HFF-Myc (cell line): ENCODE data around the gene AGBL2.
"Not testable (repeated sequence)": the region's sequence is repeated elsewhere in the genome, so short reads cannot be mapped to it uniquely, and the experiment has no call there.

Source experiments
- DNase-seq: peaks from one replicate; pipeline ENCODE4 v3.0.0-alpha.2; 2011; ENCODE audit warnings: low read depth; ENCODE audit errors: extremely low read depth
- H3K4me3 ChIP-seq: replicated peaks from 2 replicates; pipeline ENCODE4 v1.5.1; 2011; ENCODE audit warnings: low read depth, mild to moderate bottlenecking, control low read depth, low read length
- TF ChIP-seq, protein P1 (sequence below): IDR thresholded peaks from 2 replicates; pipeline ENCODE4 v1.5.1; 2012; ENCODE audit warnings: mild to moderate bottlenecking, low read depth, low read length, control low read depth; ENCODE audit errors: missing control alignments

The AGBL2 gene

DNA sequence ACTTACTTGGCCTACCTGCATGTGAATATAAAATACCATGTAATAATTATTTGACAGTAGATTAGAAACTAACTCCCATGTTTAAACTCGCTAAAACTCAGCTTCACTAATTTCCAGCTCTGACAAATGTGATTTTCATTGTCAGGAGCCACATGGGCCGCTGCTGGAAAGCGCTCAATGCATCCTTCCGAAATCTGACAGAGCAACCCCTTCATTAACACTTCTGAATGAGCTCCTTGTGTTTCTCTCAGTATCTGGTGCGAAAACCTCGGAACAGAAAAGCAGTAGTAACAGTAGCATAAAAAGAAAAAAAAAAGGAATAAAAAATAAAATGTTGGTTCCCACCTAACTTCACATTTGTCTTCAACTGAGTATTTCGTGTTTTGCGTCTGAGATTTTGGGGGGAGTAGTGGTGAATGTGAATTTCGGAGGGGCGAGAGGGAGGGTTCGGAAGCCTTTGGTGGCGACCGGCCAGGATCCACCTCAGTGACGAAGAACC is 73.5 kb downstream of the AGBL2 start:
- peak overlapping the region; percentile 75 for H3K4me3 ChIP-seq
- TF ChIP-seq, protein P1, sequence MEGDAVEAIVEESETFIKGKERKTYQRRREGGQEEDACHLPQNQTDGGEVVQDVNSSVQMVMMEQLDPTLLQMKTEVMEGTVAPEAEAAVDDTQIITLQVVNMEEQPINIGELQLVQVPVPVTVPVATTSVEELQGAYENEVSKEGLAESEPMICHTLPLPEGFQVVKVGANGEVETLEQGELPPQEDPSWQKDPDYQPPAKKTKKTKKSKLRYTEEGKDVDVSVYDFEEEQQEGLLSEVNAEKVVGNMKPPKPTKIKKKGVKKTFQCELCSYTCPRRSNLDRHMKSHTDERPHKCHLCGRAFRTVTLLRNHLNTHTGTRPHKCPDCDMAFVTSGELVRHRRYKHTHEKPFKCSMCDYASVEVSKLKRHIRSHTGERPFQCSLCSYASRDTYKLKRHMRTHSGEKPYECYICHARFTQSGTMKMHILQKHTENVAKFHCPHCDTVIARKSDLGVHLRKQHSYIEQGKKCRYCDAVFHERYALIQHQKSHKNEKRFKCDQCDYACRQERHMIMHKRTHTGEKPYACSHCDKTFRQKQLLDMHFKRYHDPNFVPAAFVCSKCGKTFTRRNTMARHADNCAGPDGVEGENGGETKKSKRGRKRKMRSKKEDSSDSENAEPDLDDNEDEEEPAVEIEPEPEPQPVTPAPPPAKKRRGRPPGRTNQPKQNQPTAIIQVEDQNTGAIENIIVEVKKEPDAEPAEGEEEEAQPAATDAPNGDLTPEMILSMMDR, result no peak
- DNase-seq, result no peak

DNA sequence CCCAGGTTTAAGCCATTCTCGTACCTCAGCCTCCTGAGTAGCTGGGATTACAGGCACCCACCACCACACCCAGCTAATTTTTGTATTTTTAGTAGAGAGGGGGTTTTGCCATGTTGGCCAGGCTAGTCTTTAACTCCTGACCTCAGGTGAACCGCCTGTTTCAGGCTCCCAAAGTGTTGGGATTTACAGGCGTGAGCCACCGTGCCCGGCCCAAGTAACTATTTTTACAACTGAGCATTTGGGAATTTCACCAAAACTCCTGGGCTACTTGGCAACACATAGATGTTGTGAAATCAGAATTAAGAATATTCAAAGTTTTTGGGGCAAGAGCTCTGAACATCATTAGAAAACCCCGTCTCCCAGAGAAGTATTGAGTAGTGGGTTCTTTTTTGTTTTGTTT is 74.7 kb downstream of the AGBL2 start:
- H3K4me3 ChIP-seq, result peak overlapping the region; percentile 75
- not testable (repeated sequence) for DNase-seq

DNA sequence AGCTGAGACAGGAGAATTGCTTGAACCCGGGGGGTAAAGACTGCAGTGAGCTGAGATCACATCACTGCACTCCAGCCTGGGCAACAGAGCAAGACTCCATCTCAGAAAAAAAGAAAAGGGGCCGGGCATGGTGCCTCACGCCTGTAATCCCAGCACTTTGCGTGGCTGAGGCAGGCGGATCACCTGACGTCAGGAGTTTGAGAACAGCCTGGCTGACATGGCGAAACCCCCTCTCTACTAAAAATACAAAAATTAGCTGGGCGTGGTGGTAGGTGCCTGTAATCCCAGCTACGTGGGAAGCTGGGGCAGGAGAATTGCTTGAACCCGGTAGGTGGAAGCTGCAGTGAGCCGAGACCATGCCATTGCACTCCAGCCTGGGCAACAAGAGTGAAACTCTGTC is 78.8 kb downstream of the AGBL2 start:
- H3K4me3 ChIP-seq, DNase-seq: not testable (repeated sequence)

DNA sequence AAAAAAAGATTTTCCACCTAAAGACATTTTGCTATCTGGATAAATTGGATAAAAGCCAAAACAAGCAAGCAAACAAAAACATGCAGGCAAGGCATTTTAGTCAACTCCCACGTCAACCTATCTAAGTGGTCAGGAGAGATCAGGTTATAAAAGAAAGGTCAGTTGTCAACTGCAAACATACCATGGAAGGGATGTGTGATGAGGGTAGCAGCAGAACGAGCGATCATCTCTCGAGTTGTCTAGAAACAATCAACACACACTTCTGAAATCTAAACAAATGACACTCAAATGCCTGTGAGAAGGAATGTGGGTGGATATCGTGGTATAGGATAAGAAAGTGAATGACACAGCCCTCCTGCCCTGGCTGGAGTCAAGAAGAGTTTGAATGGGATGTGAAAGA is 83.7 kb downstream of the AGBL2 start:
- H3K4me3 ChIP-seq, result no peak overlapping the region
- TF ChIP-seq, protein P1, result no peak
- no peak for DNase-seq

DNA sequence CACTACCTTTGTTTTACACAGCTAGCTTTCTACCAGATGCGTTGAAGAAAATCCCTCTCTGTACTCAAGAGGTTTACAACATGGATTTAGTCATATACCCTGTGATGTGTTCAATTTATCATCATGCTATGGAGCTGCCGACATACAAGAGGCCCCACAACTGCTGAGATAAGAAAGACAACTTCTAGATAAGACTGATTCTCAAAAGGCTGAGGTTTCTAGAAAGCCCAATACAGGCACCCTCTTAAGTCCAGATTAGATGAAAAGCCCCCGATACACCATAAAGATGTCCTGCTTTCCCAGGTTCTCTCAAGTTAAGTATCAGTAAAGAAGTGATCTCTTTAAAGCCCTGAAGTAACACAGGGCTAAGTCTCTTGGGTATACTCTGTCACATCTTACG is 87.1 kb downstream of the AGBL2 start:
- DNase-seq, result no peak
- TF ChIP-seq, protein P1, result no peak
- no peak overlapping the region for H3K4me3 ChIP-seq

DNA sequence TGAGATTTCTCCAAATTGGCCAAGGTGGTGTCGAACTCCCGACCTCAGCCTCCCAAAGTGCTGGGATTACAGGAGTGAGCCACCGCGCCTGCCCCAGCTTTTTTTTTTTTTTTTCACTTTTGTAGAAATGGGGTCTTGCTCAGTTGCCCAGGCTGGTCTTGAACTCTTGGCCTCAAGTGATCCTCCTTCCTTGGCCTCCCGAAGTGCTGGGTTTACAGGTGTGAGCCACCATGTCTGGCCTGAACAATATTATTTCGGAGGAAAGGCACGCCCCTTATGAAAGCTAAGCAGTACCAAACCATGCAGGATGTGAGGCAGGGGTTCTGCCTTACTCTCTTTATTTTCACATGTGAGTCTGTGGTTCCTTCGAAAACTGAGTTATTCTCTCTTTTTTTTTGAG is 88.9 kb downstream of the AGBL2 start:
- H3K4me3 ChIP-seq, result no peak overlapping the region
- TF ChIP-seq, protein P1, result no peak
- DNase-seq, result no peak

DNA sequence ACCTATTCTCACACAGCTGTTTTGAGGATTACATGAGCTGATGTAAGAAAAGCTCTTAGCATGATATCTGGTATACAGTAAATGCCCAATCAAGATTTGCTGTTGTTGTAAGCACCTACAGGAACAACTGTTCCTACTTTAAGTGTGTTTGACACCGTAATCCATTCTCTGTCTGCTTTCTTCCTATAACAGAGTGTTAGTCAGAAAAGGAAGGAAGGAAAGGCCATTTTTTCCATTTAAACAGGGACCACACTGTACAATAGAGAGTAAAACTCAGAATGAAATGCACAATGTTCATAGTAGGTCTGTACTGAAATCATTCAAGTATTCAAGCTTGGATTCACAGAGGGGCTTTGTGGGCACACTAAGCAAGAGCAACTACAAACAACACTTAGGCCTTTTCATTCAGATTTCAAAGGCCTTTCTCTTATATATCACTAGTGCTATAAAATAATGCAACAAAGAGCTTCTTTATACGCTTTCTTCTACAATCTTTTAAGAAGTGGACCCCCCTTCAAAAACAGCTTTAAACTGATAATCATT is 94.3 kb downstream of the AGBL2 start:
- DNase-seq, result no peak
- TF ChIP-seq, protein P1, result no peak

DNA sequence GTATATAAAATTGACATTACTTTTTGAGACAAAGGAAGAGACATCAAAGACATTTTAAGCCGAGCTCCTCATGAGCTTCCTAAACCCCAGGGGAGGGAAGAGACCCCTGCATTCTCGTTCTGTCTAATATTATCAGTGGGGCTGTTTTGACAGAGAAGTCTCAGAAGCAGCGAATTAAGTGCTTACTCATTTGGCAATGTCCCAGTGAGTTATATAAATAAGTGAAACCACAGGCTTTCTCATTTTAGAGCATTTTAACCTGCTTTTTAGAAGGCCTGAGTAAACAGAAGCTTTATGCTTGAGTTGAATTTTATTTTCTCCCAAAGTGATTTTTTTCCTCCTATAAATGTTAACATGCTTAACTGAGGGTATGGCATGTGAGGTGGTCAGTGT is 97.8 kb downstream of the AGBL2 start:
- TF ChIP-seq, protein P1, result no peak
- no peak overlapping the region for H3K4me3 ChIP-seq
- DNase-seq, result no peak

More for the DNA sequence above, 94.3 kb downstream of the AGBL2 start:
- H3K4me3 ChIP-seq, result no peak overlapping the region
